HepG2 (cell line): ENCODE results near the gene ZPR1. TPM values are rescaled to one million over a fixed set of nuclear protein-coding genes. Genes with fewer than 3 reads are reported as not detected.

Experiments used
- CAMTA2 ChIP-seq: sonication (generic); formaldehyde crosslinking; IDR thresholded peaks from 2 replicates; pipeline ENCODE4 v1.4.0; 2020; ENCODE audit warnings: mild to moderate bottlenecking, missing genetic modification reagents, borderline replicate concordance
- MIER3 ChIP-seq: IDR thresholded peaks from 2 replicates; pipeline ENCODE4 v1.6.1; 2016; ENCODE audit warnings: missing compliant biosample characterization, borderline replicate concordance
- NCOA1 ChIP-seq: sonication (generic); formaldehyde crosslinking; IDR thresholded peaks from 2 replicates; pipeline ENCODE4 v1.9.0; 2021; ENCODE audit warnings: missing genetic modification reagents
- NONO ChIP-seq, 2 experiments: fragments of 450-650 bp in 1 of 2; sonication (generic) in 1 of 2; formaldehyde crosslinking in 1 of 2; IDR thresholded peaks in 1 of 2; conservative IDR thresholded peaks in 1 of 2; 2 replicates each; pipeline versions ENCODE4 v1.6.1 to v1.8.0; 2017 to 2022; ENCODE audit warnings: mild to moderate bottlenecking in 1 of 2, missing genetic modification reagents in 1 of 2, moderate library complexity in 1 of 2
- POLR2AphosphoS5 ChIP-seq: IDR thresholded peaks from 2 replicates; pipeline ENCODE4 v1.6.1; 2012; ENCODE audit warnings: low read depth, low read length
- SNAPC2 ChIP-seq: sonication (generic); formaldehyde crosslinking; IDR thresholded peaks from 2 replicates; pipeline ENCODE4 v1.8.1; 2022; ENCODE audit warnings: mild to moderate bottlenecking, missing genetic modification reagents
- TIGD3 ChIP-seq: sonication (generic); formaldehyde crosslinking; IDR thresholded peaks from 2 replicates; pipeline ENCODE4 v1.5.1; 2020; ENCODE audit warnings: mild to moderate bottlenecking, missing genetic modification reagents, borderline replicate concordance
- USF2 ChIP-seq, 2 experiments: sonication (generic) in 1 of 2; formaldehyde crosslinking in 1 of 2; IDR thresholded peaks; 2 replicates each; pipeline versions ENCODE4 v1.5.1 to v1.6.1; 2011 to 2020; ENCODE audit warnings: borderline replicate concordance in 1 of 2, low read depth in 1 of 2, low read length in 1 of 2, mild to moderate bottlenecking in 1 of 2, missing genetic modification reagents in 1 of 2, moderate library complexity in 1 of 2
- ZBTB2 ChIP-seq: sonication (generic); formaldehyde crosslinking; IDR thresholded peaks from 2 replicates; pipeline ENCODE4 v1.8.0; 2022; ENCODE audit warnings: low read depth, missing genetic modification reagents
- ZBTB3 ChIP-seq: sonication (generic); formaldehyde crosslinking; IDR thresholded peaks from 2 replicates; pipeline ENCODE4 v1.4.0; 2020; ENCODE audit warnings: low read depth, mild to moderate bottlenecking, moderate library complexity, missing genetic modification reagents, borderline replicate concordance
- ZBTB7B ChIP-seq: sonication (generic); formaldehyde crosslinking; IDR thresholded peaks from 2 replicates; pipeline ENCODE4 v1.4.0; 2020; ENCODE audit warnings: missing genetic modification reagents
- ZNF20 ChIP-seq: sonication (generic); formaldehyde crosslinking; IDR thresholded peaks from 2 replicates; pipeline ENCODE4 v1.4.0; 2020; ENCODE audit warnings: mild to moderate bottlenecking, moderate library complexity, missing genetic modification reagents
- ZNF329 ChIP-seq: sonication (generic); formaldehyde crosslinking; IDR thresholded peaks from 2 replicates; pipeline ENCODE4 v1.9.0; 2021; ENCODE audit warnings: low read depth, mild to moderate bottlenecking, missing genetic modification reagents
- ZNF605 ChIP-seq: sonication (generic); formaldehyde crosslinking; IDR thresholded peaks from 2 replicates; pipeline ENCODE4 v1.8.0; 2022; ENCODE audit warnings: mild to moderate bottlenecking, missing genetic modification reagents
- ZNF75D ChIP-seq: sonication (generic); formaldehyde crosslinking; IDR thresholded peaks from 2 replicates; pipeline ENCODE4 v1.8.1; 2023; ENCODE audit warnings: missing genetic modification reagents, mild to moderate bottlenecking, borderline replicate concordance
- ZNF766 ChIP-seq: sonication (generic); formaldehyde crosslinking; IDR thresholded peaks from 2 replicates; pipeline ENCODE4 v1.5.0; 2020; ENCODE audit warnings: missing genetic modification reagents, borderline replicate concordance
- polyA plus RNA-seq, 8 experiments: library from polyadenylated mRNA; depleted of rRNA in 3 of 8; stranded (reverse) in 7 of 8; unstranded in 1 of 8; fragments of >200 nt; fragmentation: Illumina TruSeq in 4 of 8; extraction: Trizol in 4 of 8; gene quantifications; 2 replicates each; pipeline versions ENCODE4 v1.2.1 to v1.2.3, GENCODE V29; 2011 to 2016; ENCODE audit warnings: low read depth in 4 of 8, missing spikeins in 1 of 8, mixed read lengths in 1 of 8; ENCODE audit not compliant: insufficient read depth in 1 of 8
- total RNA-seq, 5 experiments: library from RNA; depleted of rRNA; stranded (reverse); fragments of >200 nt; fragmentation: Illumina TruSeq; extraction: Trizol; gene quantifications; 2 replicates each; pipeline ENCODE4 v1.2.3, GENCODE V29; 2016; ENCODE audit warnings: low read depth in 1 of 5
- TF ChIP-seq, protein P1 (sequence below): IDR thresholded peaks from 2 replicates; pipeline ENCODE4 v1.6.1; 2018; ENCODE audit warnings: missing genetic modification reagents
- TF ChIP-seq, protein P2 (sequence below): sonication (generic); formaldehyde crosslinking; IDR thresholded peaks from 2 replicates; pipeline ENCODE4 v1.4.0; 2020; ENCODE audit warnings: mild to moderate bottlenecking, missing genetic modification reagents
- TF ChIP-seq, protein P3 (sequence below): sonication (generic); formaldehyde crosslinking; IDR thresholded peaks from 2 replicates; pipeline ENCODE4 v1.8.1; 2023; ENCODE audit warnings: mild to moderate bottlenecking, missing genetic modification reagents
- TF ChIP-seq, protein P4 (sequence below): sonication (generic); formaldehyde crosslinking; IDR thresholded peaks from 2 replicates; pipeline ENCODE4 v1.4.0; 2020; ENCODE audit warnings: mild to moderate bottlenecking, missing genetic modification reagents

Gene ZPR1
- total and polyA plus RNA-seq, 2 of the 13 experiments (the other 11 are each of a cell fraction or from before 2014, with no cell fraction given): 40.0 to 79.3 TPM

- TF ChIP-seq, protein P1, sequence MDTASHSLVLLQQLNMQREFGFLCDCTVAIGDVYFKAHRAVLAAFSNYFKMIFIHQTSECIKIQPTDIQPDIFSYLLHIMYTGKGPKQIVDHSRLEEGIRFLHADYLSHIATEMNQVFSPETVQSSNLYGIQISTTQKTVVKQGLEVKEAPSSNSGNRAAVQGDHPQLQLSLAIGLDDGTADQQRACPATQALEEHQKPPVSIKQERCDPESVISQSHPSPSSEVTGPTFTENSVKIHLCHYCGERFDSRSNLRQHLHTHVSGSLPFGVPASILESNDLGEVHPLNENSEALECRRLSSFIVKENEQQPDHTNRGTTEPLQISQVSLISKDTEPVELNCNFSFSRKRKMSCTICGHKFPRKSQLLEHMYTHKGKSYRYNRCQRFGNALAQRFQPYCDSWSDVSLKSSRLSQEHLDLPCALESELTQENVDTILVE (CRISPR knock-in tag): peak; percentile 95
- TF ChIP-seq POLR2AphosphoS5 (peak; percentile 78), ZBTB7B (CRISPR knock-in tag) (0 out of 2 replicates have a peak, but pooled peaks have one; percentile 37), ZBTB2 (CRISPR knock-in tag) (peak; percentile 76; the same call in 1 of the 2 replicates), ZBTB3 (no peak; the same call in 1 of the 2 replicates), ZNF766 (CRISPR knock-in tag) (no peak), ZNF75D (no peak), ZNF329 (peak; percentile 82), ZNF20 (CRISPR knock-in tag) (no peak), TIGD3 (no peak), NONO (IDR thresholded peaks at IDR 0.05) (no peak), NONO (CRISPR knock-in tag; conservative IDR thresholded peaks at IDR 0.05) (peak; percentile 88), NCOA1 (no peak), SNAPC2 (CRISPR knock-in tag) (peak; percentile 73; the same call in 1 of the 2 replicates), MIER3 (CRISPR knock-in tag) (peak; percentile 88; the same call in 1 of the 2 replicates), CAMTA2 (CRISPR knock-in tag) (peak; percentile 80; the same call in 1 of the 2 replicates), USF2 (IDR thresholded peaks at IDR 0.05; ENCODE audit: low read depth, low read length) (no peak), USF2 (CRISPR knock-in tag; IDR thresholded peaks at IDR 0.05; ENCODE audit: borderline replicate concordance) (no peak; the same call in 1 of the 2 replicates), ZNF605 (CRISPR knock-in tag) (peak; percentile 79)
- TF ChIP-seq, protein P2, sequence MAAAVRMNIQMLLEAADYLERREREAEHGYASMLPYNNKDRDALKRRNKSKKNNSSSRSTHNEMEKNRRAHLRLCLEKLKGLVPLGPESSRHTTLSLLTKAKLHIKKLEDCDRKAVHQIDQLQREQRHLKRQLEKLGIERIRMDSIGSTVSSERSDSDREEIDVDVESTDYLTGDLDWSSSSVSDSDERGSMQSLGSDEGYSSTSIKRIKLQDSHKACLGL (CRISPR knock-in tag): peak; percentile 90
- TF ChIP-seq, protein P3, sequence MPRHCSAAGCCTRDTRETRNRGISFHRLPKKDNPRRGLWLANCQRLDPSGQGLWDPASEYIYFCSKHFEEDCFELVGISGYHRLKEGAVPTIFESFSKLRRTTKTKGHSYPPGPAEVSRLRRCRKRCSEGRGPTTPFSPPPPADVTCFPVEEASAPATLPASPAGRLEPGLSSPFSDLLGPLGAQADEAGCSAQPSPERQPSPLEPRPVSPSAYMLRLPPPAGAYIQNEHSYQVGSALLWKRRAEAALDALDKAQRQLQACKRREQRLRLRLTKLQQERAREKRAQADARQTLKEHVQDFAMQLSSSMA (CRISPR knock-in tag): 0 out of 2 replicates have a peak, but pooled peaks have one; percentile 63
- TF ChIP-seq, protein P4, sequence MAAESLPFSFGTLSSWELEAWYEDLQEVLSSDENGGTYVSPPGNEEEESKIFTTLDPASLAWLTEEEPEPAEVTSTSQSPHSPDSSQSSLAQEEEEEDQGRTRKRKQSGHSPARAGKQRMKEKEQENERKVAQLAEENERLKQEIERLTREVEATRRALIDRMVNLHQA: no peak
Observed at GRCh38 chr11:116772443-116773202, 15.2 kb downstream of the ZPR1 start, which contains the start of gene BUD13 (continued).
